ENCODE data around the gene SEMA4G. TPM values are rescaled to one million over a fixed set of nuclear protein-coding genes. Genes with fewer than 3 reads are reported as not detected.

The SEMA4G gene
- total and polyA plus RNA-seq, 2 of the 4 experiments (the other 2 are of a cell fraction): 0.90 to 8.7 TPM

GRCh38 chr10:100943508-100943907, 25.8 kb upstream of the SEMA4G start:
- no peak overlapping the region for H2AK9ac ChIP-seq (replicated peaks; ENCODE audit: low read depth, low read length, poor library complexity)
- no peak overlapping the region for H3K4me2 ChIP-seq (ENCODE audit: low read depth, low read length)
- TF ChIP-seq POLR2A (IDR thresholded peaks at IDR 0.05; ENCODE audit: low read depth, low read length) (no peak), CTCF (conservative IDR thresholded peaks at IDR 0.05; ENCODE audit: low read depth, low read length) (no peak), MXI1 (IDR thresholded peaks at IDR 0.05; ENCODE audit: borderline replicate concordance, low read depth, low read length) (no peak), MAZ (IDR thresholded peaks at IDR 0.05; ENCODE audit: borderline replicate concordance, low read depth, low read length) (no peak), RAD21 (IDR thresholded peaks at IDR 0.05; ENCODE audit: low read length) (no peak), CHD1 (IDR thresholded peaks at IDR 0.05; ENCODE audit: low read depth, low read length) (no peak), FOS (IDR thresholded peaks at IDR 0.05; ENCODE audit: low read depth, low read length) (no peak), USF2 (IDR thresholded peaks at IDR 0.05; ENCODE audit: low read depth, low read length) (no peak), ELK1 (IDR thresholded peaks at IDR 0.05; ENCODE audit: borderline replicate concordance, low read depth, low read length) (no peak), BHLHE40 (IDR thresholded peaks at IDR 0.05; ENCODE audit: low read depth, low read length) (no peak), NFE2L2 (IDR thresholded peaks at IDR 0.05; ENCODE audit: low read depth, low read length) (no peak), SMC3 (IDR thresholded peaks at IDR 0.05; ENCODE audit: low read depth, low read length) (no peak), CEBPB (IDR thresholded peaks at IDR 0.05; ENCODE audit: low read depth, low read length) (no peak), RFX5 (IDR thresholded peaks at IDR 0.05; ENCODE audit: low read depth, low read length) (no peak)
- in situ Hi-C loops (cut with MboI; ENCODE audit: low sequenced_read_pairs): loop anchor here (25.0 kb wide), 1 partner anchor 869 kb away; the partner anchor contains the start of gene OGA
- no peak overlapping the region for H2AK5ac ChIP-seq (ENCODE audit: low read depth, low read length)
- no peak overlapping the region for H3K4me3 ChIP-seq (ENCODE audit: insufficient read depth, low read depth, low read length)
- no peak overlapping the region for H3K27ac ChIP-seq (ENCODE audit: insufficient read depth, low read length)
- no peak overlapping the region for H3K4ac ChIP-seq (ENCODE audit: low read depth, low read length)
- H4K20me1 ChIP-seq (ENCODE audit: insufficient read depth, low read length): peaks cover 5% of the 10 kb centered on the region; the same call in 1 of the 2 replicates
- no peak overlapping the region for H4K5ac ChIP-seq (ENCODE audit: low read depth, low read length)
- H3K14ac ChIP-seq (replicated peaks; ENCODE audit: low read depth, low read length): no peak overlapping the region
- no peak overlapping the region for H3K9ac ChIP-seq (ENCODE audit: low read depth, low read length)
- POLR2A ChIA-PET (ENCODE audit: unreplicated experiment): no interaction called here
- H3K56ac ChIP-seq (ENCODE audit: extremely low read depth, insufficient read depth, low read length): no peak overlapping the region
- ATAC-seq (ENCODE audit: low read depth) (no peak), DNase-seq (no peak)
- no peak overlapping the region for H4K8ac ChIP-seq (ENCODE audit: low read depth in 2 of 2, low read length in 2 of 2)
- intact Hi-C loops (cut with micrococcal nuclease): no loop called here
- H3K79me1 ChIP-seq (ENCODE audit: low read depth in 1 of 2, low read length in 2 of 2): peaks cover 0 to 24% of the 10 kb centered on the region in 2 experiments; a peak in 3 of 4 replicates
- CTCF ChIA-PET: no interaction called here
- H4K91ac ChIP-seq (ENCODE audit: insufficient read depth, low read depth, low read length): no peak overlapping the region
- peaks cover 11% of the 10 kb centered on the region for H3K4me1 ChIP-seq (ENCODE audit: control insufficient read depth, insufficient read depth, low read length)
- no peak overlapping the region for H3K18ac ChIP-seq (ENCODE audit: low read depth, low read length)
- no peak overlapping the region for H2BK20ac ChIP-seq (ENCODE audit: low read depth, low read length)
- H3K27me3 ChIP-seq (ENCODE audit: control insufficient read depth, insufficient read depth, low read length): no peaks in the 10 kb centered on the region
- H3K23ac ChIP-seq (ENCODE audit: low read depth, low read length): no peak overlapping the region
- no TSS peak for BruUV-seq (replicated peaks)
- dilution Hi-C loops (cut with HindIII; ENCODE audit: low sequenced_read_pairs, unreplicated experiment): no loop called here
- H3K9me1 ChIP-seq (ENCODE audit: insufficient read depth, low read length): 0 out of 2 replicates have a peak, but pooled peaks cover 4% of the 10 kb centered on the region
- H2BK5ac ChIP-seq (ENCODE audit: low read depth, low read length, poor library complexity, severe bottlenecking): no peak overlapping the region
- H3K9me3 ChIP-seq (ENCODE audit: control insufficient read depth, insufficient read depth, low read length): no peaks in the 10 kb centered on the region
- H2BK120ac ChIP-seq (ENCODE audit: low read depth, low read length): no peak overlapping the region
- H2BK15ac ChIP-seq (ENCODE audit: low read depth, low read length): no peak overlapping the region
- no peak overlapping the region for H2AFZ ChIP-seq (replicated peaks; ENCODE audit: low read length, poor library complexity)
- peaks cover 35% of the 10 kb centered on the region for H3K36me3 ChIP-seq (ENCODE audit: control insufficient read depth, insufficient read depth, low read length)
